Body of pancreas (tissue), 4 donors: Measurements from ENCODE around the gene PNPLA7.

ENCODE experiments used
- POLR2A ChIP-seq, 3 donors: fragments of 450-650 bp; IDR thresholded peaks; one replicate each; pipeline ENCODE4 v1.6.1; 2016; ENCODE audit warnings: antibody characterized with exemption in 3 of 3, mild to moderate bottlenecking in 2 of 3
- TF ChIP-seq, protein P1 (sequence below), 7 experiments: fragments of 450-650 bp in 4 of 7; fragments of 200-600 bp in 3 of 7; sonication (generic) in 3 of 7; IDR thresholded peaks; one replicate each; pipeline ENCODE4 v1.5.1; 2016 to 2019; ENCODE audit warnings: antibody characterized with exemption in 7 of 7

DNA sequence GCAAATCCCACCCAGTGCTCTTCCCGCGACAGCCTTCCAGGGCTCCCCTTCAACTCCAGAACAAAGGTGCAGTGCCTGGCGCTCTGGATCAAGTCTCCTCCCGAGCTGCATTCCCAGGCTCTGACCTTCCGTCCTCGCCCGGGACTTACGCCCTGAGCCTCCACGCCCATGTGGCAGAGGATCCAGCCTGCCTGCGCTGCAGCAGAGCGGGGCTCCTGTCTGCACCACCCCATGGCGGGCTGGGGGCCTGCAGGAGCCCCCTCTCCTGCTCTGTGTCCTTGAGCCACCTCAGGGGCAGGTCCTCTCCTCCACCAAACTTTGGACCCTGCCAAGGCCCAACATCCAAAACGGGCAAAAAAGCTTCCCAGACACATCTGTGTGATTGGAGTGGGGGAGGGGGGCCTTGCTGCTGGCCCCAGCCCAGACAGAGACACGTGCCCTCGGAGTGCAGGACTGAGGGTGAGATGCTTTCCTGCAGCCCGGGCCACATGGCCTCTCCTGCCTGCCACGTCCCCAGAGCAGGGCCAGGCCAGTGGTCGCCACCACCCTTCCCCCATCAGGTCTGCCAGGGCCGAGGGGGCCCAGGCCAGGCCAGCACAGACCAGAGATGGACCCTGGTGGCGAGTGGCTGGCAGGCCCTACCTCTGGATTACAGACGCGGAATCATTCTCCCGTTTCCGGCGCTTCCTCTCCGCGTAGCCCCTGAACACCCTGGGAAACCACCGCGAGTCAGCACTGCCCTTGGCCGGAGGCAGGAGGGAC, 95.4 kb downstream of the PNPLA7 start:
- TF ChIP-seq, protein P1, sequence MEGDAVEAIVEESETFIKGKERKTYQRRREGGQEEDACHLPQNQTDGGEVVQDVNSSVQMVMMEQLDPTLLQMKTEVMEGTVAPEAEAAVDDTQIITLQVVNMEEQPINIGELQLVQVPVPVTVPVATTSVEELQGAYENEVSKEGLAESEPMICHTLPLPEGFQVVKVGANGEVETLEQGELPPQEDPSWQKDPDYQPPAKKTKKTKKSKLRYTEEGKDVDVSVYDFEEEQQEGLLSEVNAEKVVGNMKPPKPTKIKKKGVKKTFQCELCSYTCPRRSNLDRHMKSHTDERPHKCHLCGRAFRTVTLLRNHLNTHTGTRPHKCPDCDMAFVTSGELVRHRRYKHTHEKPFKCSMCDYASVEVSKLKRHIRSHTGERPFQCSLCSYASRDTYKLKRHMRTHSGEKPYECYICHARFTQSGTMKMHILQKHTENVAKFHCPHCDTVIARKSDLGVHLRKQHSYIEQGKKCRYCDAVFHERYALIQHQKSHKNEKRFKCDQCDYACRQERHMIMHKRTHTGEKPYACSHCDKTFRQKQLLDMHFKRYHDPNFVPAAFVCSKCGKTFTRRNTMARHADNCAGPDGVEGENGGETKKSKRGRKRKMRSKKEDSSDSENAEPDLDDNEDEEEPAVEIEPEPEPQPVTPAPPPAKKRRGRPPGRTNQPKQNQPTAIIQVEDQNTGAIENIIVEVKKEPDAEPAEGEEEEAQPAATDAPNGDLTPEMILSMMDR (IDR thresholded peaks at IDR 0.05): no peak
- TF ChIP-seq POLR2A (IDR thresholded peaks at IDR 0.05): no peak
